NCI-H1436 (cell line): ENCODE measurements around the gene DNASE2.
"Not testable (repeated sequence)": the region's sequence is repeated elsewhere in the genome, so short reads cannot be mapped to it uniquely, and the experiment has no call there.

Experiments
- DNase-seq: peaks from one replicate; lab custom pipeline; 2025; lab: John Stamatoyannopoulos, UW

Gene DNASE2

GRCh38 chr19:12881172-12881808, at the start of gene DNASE2:
TSS of gene DNASE2 (minus strand) at chr19:12881449. CDS start at chr19:12881375, 74 bp downstream.
- peak; percentile 97 for DNase-seq

- DNase-seq = no peak
These were observed 48.9 kb upstream of the DNASE2 start for GRCh38 chr19:12930002-12930645.

GRCh38 chr19:12924621-12925310, 43.5 kb upstream of the DNASE2 start:
- DNase-seq = no peak

- DNase-seq = no peak
These were observed 41.7 kb upstream of the DNASE2 start for GRCh38 chr19:12922959-12923358.

GRCh38 chr19:12921047-12921446, 39.8 kb upstream of the DNASE2 start:
- no peak for DNase-seq

- no peak for DNase-seq
These were observed 37.0 kb upstream of the DNASE2 start for GRCh38 chr19:12918253-12918652.

- not testable (repeated sequence) for DNase-seq
These were observed 34.6 kb upstream of the DNASE2 start for GRCh38 chr19:12915860-12916259.

GRCh38 chr19:12913851-12914690, 32.8 kb upstream of the DNASE2 start:
- DNase-seq = no peak

- peak; percentile 91 for DNase-seq
These were observed 31.8 kb upstream of the DNASE2 start for GRCh38 chr19:12913011-12913561.

- DNase-seq = peak; percentile 94
These were observed 31.3 kb upstream of the DNASE2 start for GRCh38 chr19:12912571-12912970.

GRCh38 chr19:12907166-12907565, 25.9 kb upstream of the DNASE2 start:
- DNase-seq = no peak

GRCh38 chr19:12899891-12900518, 18.8 kb upstream of the DNASE2 start:
- no peak for DNase-seq

GRCh38 chr19:12896460-12896859, 15.2 kb upstream of the DNASE2 start:
- no peak for DNase-seq

GRCh38 chr19:12893582-12893981, 12.3 kb upstream of the DNASE2 start:
- DNase-seq = no peak

- no peak for DNase-seq
These were observed 10.3 kb upstream of the DNASE2 start for GRCh38 chr19:12891553-12892021.

- peak; percentile 99 for DNase-seq
These were observed 9.7 kb upstream of the DNASE2 start, which contains the start of gene GCDH for GRCh38 chr19:12890787-12891552. TSS of gene GCDH (plus strand) at chr19:12891160. CDS start at chr19:12891305, 145 bp downstream.

- not testable (repeated sequence) for DNase-seq
These were observed 9.1 kb upstream of the DNASE2 start for GRCh38 chr19:12890299-12890786.

- no peak for DNase-seq
These were observed 6.9 kb upstream of the DNASE2 start for GRCh38 chr19:12888006-12888603.

GRCh38 chr19:12886969-12887747, 5.9 kb upstream of the DNASE2 start, which contains the start of gene KLF1:
TSS of gene KLF1 (minus strand) at chr19:12887201. CDS start at chr19:12887140, 61 bp downstream.
- no peak for DNase-seq
